Activated B cell treated with CpG ODN at 0.5 μM for 24 hours (primary cell): Measurements from ENCODE around the gene PCP4. TPM values are rescaled to one million over a fixed set of nuclear protein-coding genes. Genes with fewer than 3 reads are reported as not detected.

Source experiments
- ATAC-seq: fragments of 200-7000 bp; cut with Tn5 transposase; one replicate; pipeline ENCODE4 v1.10.0; 2021; ENCODE audit warnings: low read depth, mild to moderate bottlenecking, moderate library complexity
- CTCF ChIA-PET: fragments of 350-600 bp; sonication (Branson Sonifier 250); formaldehyde crosslinking; loops from one replicate; lab custom pipeline; 2021; ENCODE audit warnings: antibody characterized with exemption; lab: Charles Lee
- POLR2A ChIA-PET: fragments of 350-600 bp; sonication (Branson Sonifier 250); formaldehyde crosslinking; loops from one replicate; lab custom pipeline; 2021; ENCODE audit warnings: antibody characterized with exemption; lab: Charles Lee
- DNase-seq: peaks from one replicate; pipeline ENCODE4 v3.0.0; 2022
- H3K27ac Mint-ChIP-seq: one replicate; pipeline ENCODE4 v1.8.0; 2020; ENCODE audit warnings: mixed read lengths
- H3K27me3 Mint-ChIP-seq: one replicate; pipeline ENCODE4 v1.8.0; 2021; ENCODE audit warnings: mixed read lengths
- H3K36me3 Mint-ChIP-seq: one replicate; pipeline ENCODE4 v1.8.0; 2021; ENCODE audit warnings: low read depth, mixed read lengths
- H3K4me1 Mint-ChIP-seq: one replicate; pipeline ENCODE4 v1.8.0; 2021; ENCODE audit warnings: mixed read lengths
- H3K4me3 Mint-ChIP-seq: one replicate; pipeline ENCODE4 v1.8.0; 2020; ENCODE audit warnings: mild to moderate bottlenecking, mixed read lengths
- H3K9me3 Mint-ChIP-seq: one replicate; pipeline ENCODE4 v1.8.0; 2020; ENCODE audit warnings: mixed read lengths
- intact Hi-C: fragments of 100-400 bp; cut with micrococcal nuclease; formaldehyde crosslinking; loops from one replicate; pipeline ENCODE4 v1.15.1; 2024
- total RNA-seq: library from RNA; stranded (reverse); gene quantifications from 2 replicates; pipeline ENCODE4 v1.2.3, GENCODE V29; 2022
- TF ChIP-seq, protein P1 (sequence below): fragments of 200-600 bp; IDR thresholded peaks from one replicate; pipeline ENCODE4 v1.8.0; 2022; ENCODE audit warnings: antibody characterized with exemption, mild to moderate bottlenecking

PCP4 gene
- total RNA-seq, 1 donor from 2014 or later = not detected

DNA sequence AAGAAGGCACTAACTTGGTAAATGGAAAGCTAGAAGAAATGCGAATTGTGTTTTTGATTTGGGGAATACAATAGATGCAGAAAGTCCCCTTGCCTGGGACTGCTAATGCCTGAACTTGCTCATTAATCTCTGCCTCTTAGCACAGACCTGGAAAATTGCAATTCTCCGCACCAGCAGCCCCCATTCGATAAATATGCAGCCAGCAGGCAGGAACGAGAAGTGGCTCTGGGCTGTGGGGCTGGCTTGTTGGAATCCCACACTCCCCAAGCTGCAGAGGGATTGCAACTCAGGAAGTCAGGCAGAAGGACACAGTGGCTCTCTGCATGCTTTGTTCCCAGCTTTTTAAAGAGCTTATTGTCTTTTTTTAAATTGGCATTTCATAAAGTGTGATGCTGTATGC is 51.3 kb downstream of the PCP4 start:
- Mint-ChIP-seq H3K27me3 (no peaks in the 10 kb centered on the region), H3K9me3 (peaks cover 8% of the 10 kb centered on the region), H3K4me1 (no peaks in the 10 kb centered on the region), H3K36me3 (no peaks in the 10 kb centered on the region), H3K4me3 (no peak overlapping the region), H3K27ac (no peak overlapping the region)
- ChIA-PET CTCF (no interaction called here), POLR2A (no interaction called here)
- TF ChIP-seq, protein P1, sequence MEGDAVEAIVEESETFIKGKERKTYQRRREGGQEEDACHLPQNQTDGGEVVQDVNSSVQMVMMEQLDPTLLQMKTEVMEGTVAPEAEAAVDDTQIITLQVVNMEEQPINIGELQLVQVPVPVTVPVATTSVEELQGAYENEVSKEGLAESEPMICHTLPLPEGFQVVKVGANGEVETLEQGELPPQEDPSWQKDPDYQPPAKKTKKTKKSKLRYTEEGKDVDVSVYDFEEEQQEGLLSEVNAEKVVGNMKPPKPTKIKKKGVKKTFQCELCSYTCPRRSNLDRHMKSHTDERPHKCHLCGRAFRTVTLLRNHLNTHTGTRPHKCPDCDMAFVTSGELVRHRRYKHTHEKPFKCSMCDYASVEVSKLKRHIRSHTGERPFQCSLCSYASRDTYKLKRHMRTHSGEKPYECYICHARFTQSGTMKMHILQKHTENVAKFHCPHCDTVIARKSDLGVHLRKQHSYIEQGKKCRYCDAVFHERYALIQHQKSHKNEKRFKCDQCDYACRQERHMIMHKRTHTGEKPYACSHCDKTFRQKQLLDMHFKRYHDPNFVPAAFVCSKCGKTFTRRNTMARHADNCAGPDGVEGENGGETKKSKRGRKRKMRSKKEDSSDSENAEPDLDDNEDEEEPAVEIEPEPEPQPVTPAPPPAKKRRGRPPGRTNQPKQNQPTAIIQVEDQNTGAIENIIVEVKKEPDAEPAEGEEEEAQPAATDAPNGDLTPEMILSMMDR = no peak
- ATAC-seq (no peak), DNase-seq (no peak)
- intact Hi-C loops = no loop called here

DNA sequence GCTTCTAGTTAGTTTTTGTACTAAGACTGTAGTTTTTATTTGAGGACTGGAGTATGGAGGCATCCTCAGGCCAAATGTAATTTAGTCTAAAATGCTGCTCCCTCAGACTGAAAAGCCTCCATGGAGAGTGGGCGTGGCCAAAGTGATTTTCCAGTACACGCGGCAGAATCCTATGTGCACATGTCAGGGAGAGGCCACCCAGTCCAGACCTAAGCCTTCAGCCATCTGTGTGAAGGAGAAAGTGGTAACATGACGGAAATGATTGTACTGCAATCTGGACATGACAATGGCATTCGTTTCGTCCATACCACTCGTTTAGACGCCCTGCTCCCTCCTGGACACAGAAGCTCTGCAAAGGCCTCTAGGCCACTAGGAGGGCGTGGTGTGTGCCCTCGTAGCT is 56.2 kb downstream of the PCP4 start:
- POLR2A ChIA-PET = no interaction called here
- intact Hi-C loops = no loop called here
- ATAC-seq (no peak), DNase-seq (no peak)
- no peaks in the 10 kb centered on the region for H3K4me1 Mint-ChIP-seq
- no peaks in the 10 kb centered on the region for H3K9me3 Mint-ChIP-seq
- H3K36me3 Mint-ChIP-seq = no peaks in the 10 kb centered on the region
- H3K27me3 Mint-ChIP-seq = no peaks in the 10 kb centered on the region
- TF ChIP-seq, protein P1 = no peak
- no peak overlapping the region for H3K27ac Mint-ChIP-seq
- no peak overlapping the region for H3K4me3 Mint-ChIP-seq
- CTCF ChIA-PET = no interaction called here

DNA sequence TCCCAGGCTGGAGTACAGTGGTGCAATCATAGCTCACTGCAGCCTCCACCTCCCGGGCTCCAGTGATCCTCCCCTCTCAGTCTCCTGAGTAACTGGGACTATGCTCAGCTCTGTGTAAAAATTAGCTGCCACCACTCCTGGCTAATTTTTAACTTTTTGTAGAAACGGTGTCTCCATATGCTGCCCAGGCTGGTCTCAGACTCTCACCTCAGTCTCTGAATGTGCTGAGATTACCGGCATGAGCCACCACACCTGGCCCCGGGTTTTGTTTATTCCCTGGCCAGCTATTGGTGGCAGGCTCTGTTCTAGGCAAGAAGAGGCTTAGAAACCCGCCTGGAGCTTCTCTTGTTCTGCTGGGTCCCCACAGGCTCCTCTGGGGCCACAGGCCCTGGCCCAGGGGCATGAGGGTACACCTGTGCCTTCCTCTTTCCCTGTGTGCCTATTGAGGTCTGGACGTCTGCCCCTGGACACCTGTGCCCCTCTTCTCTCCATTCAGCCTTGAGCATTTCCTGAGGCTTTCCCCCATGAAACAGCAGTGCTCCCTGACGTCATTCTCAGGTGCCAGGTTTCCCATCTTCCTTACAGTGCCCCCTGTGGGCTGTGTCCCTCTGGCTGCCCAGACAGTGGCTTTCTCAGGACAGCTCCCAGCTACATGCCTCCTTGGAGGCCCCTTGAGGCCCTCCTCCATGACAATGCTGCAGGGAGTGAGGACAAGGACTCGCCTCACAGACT is 57.5 kb downstream of the PCP4 start:
- no peaks in the 10 kb centered on the region for H3K36me3 Mint-ChIP-seq
- no peak overlapping the region for H3K27ac Mint-ChIP-seq

DNA sequence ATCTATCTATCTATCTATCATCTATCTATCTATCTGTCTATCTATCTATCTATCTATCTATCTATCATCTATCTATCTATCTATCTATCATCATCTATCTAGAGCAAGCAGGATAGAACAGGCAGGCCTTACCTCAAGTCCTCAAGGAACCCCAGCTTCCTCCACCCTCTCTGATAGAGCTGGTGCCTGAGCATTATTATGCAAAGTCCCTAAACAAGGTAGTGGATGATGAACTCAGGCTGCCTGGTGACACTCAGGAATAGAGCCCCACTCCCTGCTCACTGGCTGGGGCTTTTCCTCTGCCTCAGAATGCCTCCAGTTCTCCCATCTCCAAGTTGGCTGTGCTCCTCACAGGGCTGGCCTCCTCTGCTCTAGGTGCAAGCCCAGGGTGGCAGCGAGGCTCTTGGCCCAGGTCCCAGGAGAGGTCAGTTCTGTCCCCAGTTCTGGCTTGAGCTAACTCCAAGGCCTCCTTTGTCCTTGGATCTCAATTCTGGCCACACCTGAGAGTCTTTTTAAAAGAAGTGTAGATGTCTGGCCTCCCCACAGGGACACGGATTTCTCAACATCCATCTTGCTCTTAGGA is 60.2 kb downstream of the PCP4 start:
- TF ChIP-seq, protein P1 = no peak
- peaks cover 2% of the 10 kb centered on the region for H3K9me3 Mint-ChIP-seq
- no peaks in the 10 kb centered on the region for H3K27me3 Mint-ChIP-seq
- POLR2A ChIA-PET = no interaction called here
- no peaks in the 10 kb centered on the region for H3K4me1 Mint-ChIP-seq
- no peak overlapping the region for H3K27ac Mint-ChIP-seq
- H3K36me3 Mint-ChIP-seq = no peaks in the 10 kb centered on the region
- H3K4me3 Mint-ChIP-seq = no peak overlapping the region
- DNase-seq = no peak
- CTCF ChIA-PET = no interaction called here
- intact Hi-C loops = no loop called here
- no peak for ATAC-seq

More for the DNA sequence above, 57.5 kb downstream of the PCP4 start:
- intact Hi-C loops = no loop called here
- H3K4me1 Mint-ChIP-seq = no peaks in the 10 kb centered on the region
- POLR2A ChIA-PET = no interaction called here
- no peaks in the 10 kb centered on the region for H3K9me3 Mint-ChIP-seq
- ATAC-seq (no peak), DNase-seq (no peak)
- no peaks in the 10 kb centered on the region for H3K27me3 Mint-ChIP-seq
- CTCF ChIA-PET = no interaction called here
- TF ChIP-seq, protein P1 = no peak
- H3K4me3 Mint-ChIP-seq = no peak overlapping the region

DNA sequence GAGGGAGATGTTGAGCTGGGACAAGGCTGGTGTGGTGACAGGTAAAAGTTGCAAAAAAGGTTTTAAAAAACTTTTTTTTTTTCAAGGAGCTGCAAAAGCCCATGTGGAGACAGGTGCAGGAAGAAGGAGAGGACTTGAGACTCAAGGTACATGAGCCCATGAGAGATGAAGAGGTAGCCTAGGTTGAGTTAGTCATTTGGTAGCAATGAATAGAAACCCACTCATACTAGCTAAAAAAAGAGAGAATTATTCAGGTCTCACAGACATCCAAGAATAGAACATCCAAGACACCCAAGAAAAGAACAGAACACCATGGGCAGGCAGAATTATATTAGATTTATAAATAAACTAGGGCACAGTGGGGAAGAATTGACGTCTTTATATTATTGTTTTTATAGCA is 65.1 kb downstream of the PCP4 start:
- intact Hi-C loops = no loop called here
- CTCF ChIA-PET = no interaction called here
- no peaks in the 10 kb centered on the region for H3K27me3 Mint-ChIP-seq
- DNase-seq = no peak
- POLR2A ChIA-PET = no interaction called here
- no peaks in the 10 kb centered on the region for H3K36me3 Mint-ChIP-seq
- H3K27ac Mint-ChIP-seq = no peak overlapping the region
- H3K9me3 Mint-ChIP-seq = peaks cover 2% of the 10 kb centered on the region
- no peak overlapping the region for H3K4me3 Mint-ChIP-seq
- ATAC-seq = no peak
- TF ChIP-seq, protein P1 = no peak
- no peaks in the 10 kb centered on the region for H3K4me1 Mint-ChIP-seq
